HG03432 (cell line): ENCODE measurements around the gene MOSPD3.

Experiments used
- ATAC-seq: cut with Tn5 transposase; IDR thresholded peaks from one replicate; pipeline ENCODE4 v1.9.1; 2021; ENCODE audit warnings: mild to moderate bottlenecking, moderate library complexity; ENCODE audit not compliant: unreplicated experiment

The MOSPD3 gene

GRCh38 chr7:100590077-100590737 is 22.1 kb upstream of the MOSPD3 start:
- ATAC-seq, result no peak

GRCh38 chr7:100591596-100591995 is 20.7 kb upstream of the MOSPD3 start:
- ATAC-seq, result no peak

GRCh38 chr7:100595188-100595587 is 17.2 kb upstream of the MOSPD3 start:
- no peak for ATAC-seq

- no peak for ATAC-seq
These were observed 13.9 kb upstream of the MOSPD3 start for GRCh38 chr7:100598425-100598824.

GRCh38 chr7:100599911-100600729 is 12.2 kb upstream of the MOSPD3 start:
- no peak for ATAC-seq

GRCh38 chr7:100600730-100601038 is 11.7 kb upstream of the MOSPD3 start:
- no peak for ATAC-seq

- no peak for ATAC-seq
These were observed 9.2 kb upstream of the MOSPD3 start for GRCh38 chr7:100602889-100603725.

- ATAC-seq, result peak; percentile 4
These were observed 8.7 kb upstream of the MOSPD3 start for GRCh38 chr7:100603726-100604027.

GRCh38 chr7:100604028-100604975 is 8.0 kb upstream of the MOSPD3 start:
- ATAC-seq, result peak; percentile 57

GRCh38 chr7:100604976-100605911 is 7.1 kb upstream of the MOSPD3 start:
- ATAC-seq, result no peak

- ATAC-seq, result no peak
These were observed 6.0 kb upstream of the MOSPD3 start for GRCh38 chr7:100606313-100606712.

- no peak for ATAC-seq
These were observed 5.2 kb upstream of the MOSPD3 start for GRCh38 chr7:100607111-100607510.

GRCh38 chr7:100609958-100610357 is 2.4 kb upstream of the MOSPD3 start:
- no peak for ATAC-seq

- no peak for ATAC-seq
These were observed 520 bp downstream of the MOSPD3 start for GRCh38 chr7:100612730-100613390.

GRCh38 chr7:100613412-100614175 is 1.3 kb downstream of the MOSPD3 start:
- ATAC-seq, result no peak

- ATAC-seq, result no peak
These were observed 2.0 kb downstream of the MOSPD3 start for GRCh38 chr7:100614308-100614861.

GRCh38 chr7:100620239-100620638 is 7.9 kb downstream of the MOSPD3 start:
- no peak for ATAC-seq

GRCh38 chr7:100620804-100621203 is 8.5 kb downstream of the MOSPD3 start:
- ATAC-seq, result no peak
